GM23338 (cell line): Measurements from ENCODE around the gene RAB30.

Experiments used
- EZH2 ChIP-seq: fragments of 200-600 bp; sonication (generic); IDR thresholded peaks from one replicate; pipeline ENCODE4 v1.8.0; 2017; ENCODE audit warnings: antibody characterized with exemption, mild to moderate bottlenecking, low read depth; ENCODE audit not compliant: unreplicated experiment
- REST ChIP-seq: IDR thresholded peaks from one replicate; pipeline ENCODE4 v1.6.1; 2018; ENCODE audit warnings: antibody characterized with exemption; ENCODE audit not compliant: unreplicated experiment
- TF ChIP-seq, protein P1 (sequence below), 2 experiments: fragments of 200-600 bp in 1 of 2; sonication (generic) in 1 of 2; conservative IDR thresholded peaks; 2 replicates each; pipeline versions ENCODE4 v1.5.1 to v1.6.1; 2016 to 2017; ENCODE audit warnings: antibody characterized with exemption in 2 of 2, low read depth in 2 of 2, mild to moderate bottlenecking in 2 of 2, moderate library complexity in 1 of 2

DNA sequence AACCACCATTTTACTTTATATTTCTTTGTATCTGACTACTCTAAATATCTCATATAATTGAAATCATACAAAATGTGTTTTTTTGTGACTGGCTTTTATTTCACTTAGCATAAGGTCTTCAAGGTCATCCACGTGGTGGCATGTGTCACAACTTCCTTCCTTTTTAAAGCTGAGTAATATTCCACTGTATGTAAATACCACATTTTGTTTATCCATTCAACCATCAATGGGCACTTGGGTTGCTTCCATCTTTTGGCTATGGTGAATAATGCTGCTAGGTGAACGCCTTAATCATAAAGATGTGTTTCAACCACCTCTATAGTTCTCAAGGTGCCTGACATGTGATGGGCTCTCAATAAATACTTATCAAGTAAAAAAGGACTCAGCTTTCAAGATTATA, 15.5 kb downstream of the RAB30 start:
- TF ChIP-seq, protein P1, sequence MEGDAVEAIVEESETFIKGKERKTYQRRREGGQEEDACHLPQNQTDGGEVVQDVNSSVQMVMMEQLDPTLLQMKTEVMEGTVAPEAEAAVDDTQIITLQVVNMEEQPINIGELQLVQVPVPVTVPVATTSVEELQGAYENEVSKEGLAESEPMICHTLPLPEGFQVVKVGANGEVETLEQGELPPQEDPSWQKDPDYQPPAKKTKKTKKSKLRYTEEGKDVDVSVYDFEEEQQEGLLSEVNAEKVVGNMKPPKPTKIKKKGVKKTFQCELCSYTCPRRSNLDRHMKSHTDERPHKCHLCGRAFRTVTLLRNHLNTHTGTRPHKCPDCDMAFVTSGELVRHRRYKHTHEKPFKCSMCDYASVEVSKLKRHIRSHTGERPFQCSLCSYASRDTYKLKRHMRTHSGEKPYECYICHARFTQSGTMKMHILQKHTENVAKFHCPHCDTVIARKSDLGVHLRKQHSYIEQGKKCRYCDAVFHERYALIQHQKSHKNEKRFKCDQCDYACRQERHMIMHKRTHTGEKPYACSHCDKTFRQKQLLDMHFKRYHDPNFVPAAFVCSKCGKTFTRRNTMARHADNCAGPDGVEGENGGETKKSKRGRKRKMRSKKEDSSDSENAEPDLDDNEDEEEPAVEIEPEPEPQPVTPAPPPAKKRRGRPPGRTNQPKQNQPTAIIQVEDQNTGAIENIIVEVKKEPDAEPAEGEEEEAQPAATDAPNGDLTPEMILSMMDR (conservative IDR thresholded peaks at IDR 0.05; ENCODE audit: low read depth in 2 of 2), result no peak
- no peak for TF ChIP-seq EZH2
- TF ChIP-seq REST, result no peak
